Measurements from ENCODE around the gene OPTN.

DNA sequence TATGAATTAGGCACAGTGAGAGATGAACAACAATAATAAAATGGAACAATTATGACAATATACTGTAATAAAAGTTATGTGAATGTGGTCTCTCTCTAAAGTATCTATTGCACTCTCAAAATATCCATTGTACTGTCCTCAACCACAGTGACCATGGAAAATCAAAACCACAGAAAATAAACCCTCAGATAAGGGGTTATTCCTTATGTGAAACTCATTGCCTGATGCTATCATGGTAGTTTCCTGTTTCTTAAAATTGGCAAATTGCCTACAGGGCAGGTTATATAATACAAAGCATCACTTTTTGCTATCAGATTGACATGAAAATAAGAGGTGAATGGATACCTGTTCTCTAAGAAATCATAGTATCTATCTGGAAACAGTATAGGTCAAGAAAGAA is 65.2 kb downstream of the OPTN start:
- TF ChIP-seq POLR2A (IDR thresholded peaks at IDR 0.05) = no peak
- TF ChIP-seq, protein P1, sequence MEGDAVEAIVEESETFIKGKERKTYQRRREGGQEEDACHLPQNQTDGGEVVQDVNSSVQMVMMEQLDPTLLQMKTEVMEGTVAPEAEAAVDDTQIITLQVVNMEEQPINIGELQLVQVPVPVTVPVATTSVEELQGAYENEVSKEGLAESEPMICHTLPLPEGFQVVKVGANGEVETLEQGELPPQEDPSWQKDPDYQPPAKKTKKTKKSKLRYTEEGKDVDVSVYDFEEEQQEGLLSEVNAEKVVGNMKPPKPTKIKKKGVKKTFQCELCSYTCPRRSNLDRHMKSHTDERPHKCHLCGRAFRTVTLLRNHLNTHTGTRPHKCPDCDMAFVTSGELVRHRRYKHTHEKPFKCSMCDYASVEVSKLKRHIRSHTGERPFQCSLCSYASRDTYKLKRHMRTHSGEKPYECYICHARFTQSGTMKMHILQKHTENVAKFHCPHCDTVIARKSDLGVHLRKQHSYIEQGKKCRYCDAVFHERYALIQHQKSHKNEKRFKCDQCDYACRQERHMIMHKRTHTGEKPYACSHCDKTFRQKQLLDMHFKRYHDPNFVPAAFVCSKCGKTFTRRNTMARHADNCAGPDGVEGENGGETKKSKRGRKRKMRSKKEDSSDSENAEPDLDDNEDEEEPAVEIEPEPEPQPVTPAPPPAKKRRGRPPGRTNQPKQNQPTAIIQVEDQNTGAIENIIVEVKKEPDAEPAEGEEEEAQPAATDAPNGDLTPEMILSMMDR (IDR thresholded peaks at IDR 0.05) = no peak
